VCaP (cell line): ENCODE results near the gene PSMG2.

Source experiments
- H3K27ac ChIP-seq: fragments of 450-650 bp; 2 replicates; pipeline ENCODE4 v1.5.1; 2017
- TF ChIP-seq, protein P1 (sequence below): fragments of 450-650 bp; conservative IDR thresholded peaks from 2 replicates; pipeline ENCODE4 v1.5.1; 2017; ENCODE audit warnings: mild to moderate bottlenecking, moderate library complexity

The PSMG2 gene

DNA sequence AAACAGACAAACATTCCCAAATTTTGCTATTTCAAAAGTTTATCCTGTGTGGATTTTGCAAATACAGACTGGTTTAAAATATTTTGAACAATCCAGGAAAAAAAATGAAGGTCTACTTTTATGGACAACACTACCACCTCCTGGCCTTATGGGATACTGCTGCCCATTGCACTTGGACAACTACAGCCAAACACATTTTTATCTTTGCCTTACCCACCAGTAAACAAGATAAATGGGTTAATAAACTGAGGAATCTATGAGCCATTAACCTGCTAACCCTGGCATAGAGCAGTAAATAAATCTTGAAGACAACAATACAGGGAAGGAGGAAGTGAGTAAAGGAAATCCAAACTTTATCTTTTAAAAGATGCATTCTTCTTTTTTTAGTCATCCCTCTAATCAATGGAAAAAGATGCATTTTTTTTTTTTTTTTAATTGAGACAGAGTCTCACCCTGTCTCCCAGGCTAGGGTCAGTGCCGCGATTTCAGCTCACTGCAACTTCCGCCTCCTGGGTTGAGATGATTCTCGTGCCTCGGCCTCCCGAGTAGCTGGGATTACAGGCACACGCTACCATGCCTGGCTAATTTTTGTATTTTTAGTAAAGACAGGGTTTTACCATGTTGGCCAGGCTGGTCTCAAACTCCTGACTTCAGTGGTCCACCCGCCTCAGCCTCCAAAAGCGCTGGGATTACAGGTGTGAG lies 42.8 kb upstream of the PSMG2 start:
- TF ChIP-seq, protein P1, sequence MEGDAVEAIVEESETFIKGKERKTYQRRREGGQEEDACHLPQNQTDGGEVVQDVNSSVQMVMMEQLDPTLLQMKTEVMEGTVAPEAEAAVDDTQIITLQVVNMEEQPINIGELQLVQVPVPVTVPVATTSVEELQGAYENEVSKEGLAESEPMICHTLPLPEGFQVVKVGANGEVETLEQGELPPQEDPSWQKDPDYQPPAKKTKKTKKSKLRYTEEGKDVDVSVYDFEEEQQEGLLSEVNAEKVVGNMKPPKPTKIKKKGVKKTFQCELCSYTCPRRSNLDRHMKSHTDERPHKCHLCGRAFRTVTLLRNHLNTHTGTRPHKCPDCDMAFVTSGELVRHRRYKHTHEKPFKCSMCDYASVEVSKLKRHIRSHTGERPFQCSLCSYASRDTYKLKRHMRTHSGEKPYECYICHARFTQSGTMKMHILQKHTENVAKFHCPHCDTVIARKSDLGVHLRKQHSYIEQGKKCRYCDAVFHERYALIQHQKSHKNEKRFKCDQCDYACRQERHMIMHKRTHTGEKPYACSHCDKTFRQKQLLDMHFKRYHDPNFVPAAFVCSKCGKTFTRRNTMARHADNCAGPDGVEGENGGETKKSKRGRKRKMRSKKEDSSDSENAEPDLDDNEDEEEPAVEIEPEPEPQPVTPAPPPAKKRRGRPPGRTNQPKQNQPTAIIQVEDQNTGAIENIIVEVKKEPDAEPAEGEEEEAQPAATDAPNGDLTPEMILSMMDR, result peak; percentile 87
- H3K27ac ChIP-seq, result no peak overlapping the region

DNA sequence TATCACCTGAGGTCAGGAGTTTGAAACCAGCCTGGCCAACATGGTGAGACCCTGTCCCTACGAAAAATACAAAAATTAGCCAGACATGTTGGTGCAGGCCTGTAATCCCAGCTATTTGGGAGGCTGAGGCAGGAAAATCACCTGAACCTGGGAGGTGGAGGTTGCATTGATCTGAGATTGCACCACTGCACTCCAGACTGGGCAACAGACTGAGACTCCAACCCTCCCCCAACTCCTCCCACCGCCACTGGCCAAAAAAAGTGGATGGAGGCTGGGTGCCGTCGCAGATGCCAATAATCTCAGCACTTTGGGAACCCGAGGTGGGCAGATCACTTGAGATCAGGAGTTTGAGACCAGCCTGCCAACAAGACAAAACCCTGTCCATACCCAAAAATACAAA lies 34.8 kb upstream of the PSMG2 start:
- H3K27ac ChIP-seq, result no peak overlapping the region
- TF ChIP-seq, protein P1, result no peak

DNA sequence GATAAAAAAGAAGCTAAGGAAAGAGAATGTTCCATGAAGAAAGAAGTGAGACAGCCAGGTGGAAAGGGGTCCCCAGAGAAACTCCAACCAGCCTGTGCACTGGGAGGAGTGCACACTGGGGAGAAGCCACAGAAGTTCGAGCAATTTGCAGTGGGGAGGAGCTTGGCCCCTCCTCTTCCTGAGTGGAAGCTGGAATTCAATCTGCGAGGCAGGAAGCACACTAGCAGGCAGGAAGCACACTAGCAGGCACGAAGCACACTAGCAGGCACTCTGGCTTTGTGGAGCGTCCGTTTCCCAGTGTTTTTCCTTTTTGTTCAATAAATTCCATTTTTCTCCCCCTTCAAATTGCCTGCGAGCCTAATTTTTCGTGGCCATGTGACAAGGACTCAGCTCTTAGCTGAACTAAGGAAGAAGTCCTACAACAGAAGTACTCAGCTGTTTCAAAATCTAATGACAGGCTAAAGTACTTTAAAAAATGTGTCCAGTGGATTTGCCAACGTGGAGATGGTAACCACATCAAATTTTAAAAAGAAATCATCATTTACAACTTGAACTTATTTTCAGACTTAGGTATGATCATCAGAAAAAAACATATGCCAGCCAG lies 23.6 kb upstream of the PSMG2 start:
- H3K27ac ChIP-seq, result peak overlapping the region; percentile 44

DNA sequence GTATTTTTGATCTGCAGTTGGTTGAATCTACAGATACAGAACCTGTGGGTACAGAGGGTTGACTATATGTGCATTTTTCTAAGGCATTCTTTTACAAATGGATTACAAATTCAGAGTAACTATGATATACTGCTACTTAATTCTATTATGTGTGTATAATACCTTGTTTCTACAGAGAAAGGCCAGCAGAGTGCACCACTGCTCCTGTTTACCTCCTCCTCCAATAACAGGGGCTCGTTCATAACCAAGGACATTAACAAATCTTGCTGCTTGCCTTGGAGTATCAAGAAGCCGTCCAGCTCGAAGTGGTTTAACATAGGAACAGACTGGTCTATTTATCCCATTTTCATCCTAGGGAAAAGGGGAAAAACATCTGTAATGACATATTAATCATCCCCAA lies 16.7 kb upstream of the PSMG2 start:
- H3K27ac ChIP-seq, result no peak overlapping the region
- TF ChIP-seq, protein P1, result peak; percentile 57

More for the DNA sequence above, 23.6 kb upstream of the PSMG2 start:
- TF ChIP-seq, protein P1, result no peak

DNA sequence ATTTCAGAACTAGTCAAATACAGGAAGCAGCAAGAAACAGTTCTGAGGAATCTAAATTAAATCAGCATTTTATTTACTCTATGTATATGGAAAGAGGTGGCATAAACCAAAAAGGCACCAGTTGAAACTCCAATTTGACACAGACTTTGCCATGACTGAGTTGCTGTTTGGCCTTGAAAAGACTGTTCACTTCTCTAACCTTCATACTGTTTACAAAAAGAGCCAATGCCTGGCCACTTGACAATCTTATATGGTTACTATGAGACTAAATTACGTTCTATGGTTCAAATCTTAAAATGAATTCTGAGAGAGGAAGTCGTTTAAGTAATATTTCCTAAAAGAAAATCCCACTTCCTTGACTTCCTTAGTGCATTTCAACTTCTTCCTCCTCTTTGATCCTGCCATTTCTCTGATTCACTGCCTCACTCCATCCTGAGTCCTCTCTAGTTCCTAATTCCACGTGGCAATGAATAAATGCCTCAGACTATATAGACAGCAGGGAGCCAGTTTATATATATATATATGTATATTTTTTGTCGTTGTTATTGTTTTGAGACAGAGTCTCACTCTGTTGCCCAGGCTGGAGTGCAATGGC lies 13.5 kb upstream of the PSMG2 start:
- H3K27ac ChIP-seq, result no peak overlapping the region
- TF ChIP-seq, protein P1, result no peak

DNA sequence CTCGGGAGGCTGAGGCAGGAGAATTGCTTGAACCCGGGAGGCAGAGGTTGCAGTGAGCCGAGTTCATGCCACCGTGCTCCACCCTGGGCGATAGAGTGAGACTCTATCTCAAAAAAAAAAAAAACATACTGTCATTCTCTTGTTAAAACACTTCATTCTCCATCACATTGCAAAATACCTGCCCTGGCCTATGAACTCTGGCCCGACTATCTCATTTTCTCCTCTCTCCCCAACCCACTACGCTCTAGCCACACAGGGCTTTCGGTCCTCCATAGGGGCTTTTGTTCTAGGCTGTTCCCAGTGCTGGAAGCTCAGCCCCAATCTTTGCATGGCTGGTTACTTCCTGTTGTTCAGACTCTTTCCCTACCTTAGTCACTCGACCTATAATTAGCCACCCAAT lies 10.6 kb upstream of the PSMG2 start:
- TF ChIP-seq, protein P1, result no peak
- no peak overlapping the region for H3K27ac ChIP-seq

DNA sequence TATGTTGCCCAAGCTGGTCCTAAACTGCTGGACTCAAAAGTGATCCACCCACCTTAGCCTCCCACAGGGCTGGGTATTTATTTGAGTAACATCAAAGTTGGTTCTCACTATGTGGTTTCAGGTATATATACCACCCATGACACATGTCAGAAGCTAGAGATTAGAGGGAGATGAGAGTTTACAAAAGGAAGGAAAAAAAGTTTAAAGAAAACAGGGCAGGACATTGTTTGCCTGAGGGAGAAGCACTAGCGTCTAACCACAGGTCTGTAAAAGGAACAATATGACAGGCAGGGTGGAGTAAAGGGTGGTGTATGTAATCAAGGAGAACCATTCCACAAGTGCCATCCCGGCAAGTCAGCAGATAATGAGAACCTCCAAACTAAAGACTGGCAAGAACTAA lies 8.8 kb upstream of the PSMG2 start:
- no peak overlapping the region for H3K27ac ChIP-seq
- TF ChIP-seq, protein P1, result no peak
